ENCODE data around the gene METTL21A. TPM values are rescaled to one million over a fixed set of nuclear protein-coding genes. Genes with fewer than 3 reads are reported as not detected.

METTL21A gene
- total and polyA plus RNA-seq, 2 experiments from 2014 or later = 86.0 to 118 TPM

GRCh38 chr2:207612714-207613113 lies 12.5 kb downstream of the METTL21A start:
- Histone ChIP-seq H4K20me1 (replicated peaks; ENCODE audit: insufficient read depth) (peaks cover 4% of the 10 kb centered on the region; the same call in 1 of the 2 replicates), H3K79me2 (replicated peaks; ENCODE audit: insufficient read depth) (peaks cover 12% of the 10 kb centered on the region), H3K4me3 (no peak overlapping the region), H3K9me2 (ENCODE audit: insufficient read depth) (no peaks in the 10 kb centered on the region; the same call in 1 of the 2 replicates), H3K27me3 (ENCODE audit: insufficient read depth) (no peaks in the 10 kb centered on the region), H3K4me2 (no peak overlapping the region), H3F3A (replicated peaks; ENCODE audit: low read depth) (0 out of 2 replicates have a peak, but pooled peaks cover under 1% of the 10 kb centered on the region), H3K36me3 (ENCODE audit: insufficient read depth) (peaks cover 33% of the 10 kb centered on the region), H3K27ac (ENCODE audit: low read depth) (no peak overlapping the region), H3K4me1 (ENCODE audit: insufficient read depth) (no peaks in the 10 kb centered on the region), H2AFZ (no peak overlapping the region)
- no peaks in the 10 kb centered on the region for H3K9me3 Mint-ChIP-seq
- peaks cover 3% of the 10 kb centered on the region; the same call in 2 of the 3 replicates for H3K4me1 Mint-ChIP-seq
- no peak for DNase-seq (ENCODE audit: low spot score)
- no peak overlapping the region for H3K27ac Mint-ChIP-seq
- peaks cover 4% of the 10 kb centered on the region for H3K27me3 Mint-ChIP-seq (ENCODE audit: insufficient read depth, low read depth, poor library complexity)
- no peak overlapping the region for H3K4me3 Mint-ChIP-seq
- no peak for ATAC-seq
- H3K36me3 Mint-ChIP-seq (ENCODE audit: low read depth) = peaks cover 65% of the 10 kb centered on the region
- no peak for TF ChIP-seq POLR2AphosphoS5 (IDR thresholded peaks at IDR 0.05; ENCODE audit: low read depth)
- TF ChIP-seq ETS1 (IDR thresholded peaks at IDR 0.05) = no peak
- no peak for TF ChIP-seq JUNB (IDR thresholded peaks at IDR 0.05; ENCODE audit: unreplicated experiment)
- no peak for TF ChIP-seq NANOG (IDR thresholded peaks at IDR 0.05; ENCODE audit: borderline replicate concordance)
- TF ChIP-seq CREB1 (CRISPR knock-in tag; IDR thresholded peaks at IDR 0.05; ENCODE audit: low read depth) = no peak
- no peak for TF ChIP-seq EZH2 (IDR thresholded peaks at IDR 0.05; ENCODE audit: low read depth, unreplicated experiment)
- no peak for TF ChIP-seq REST (IDR thresholded peaks at IDR 0.05; ENCODE audit: unreplicated experiment)
- no peak for TF ChIP-seq CTCF (conservative IDR thresholded peaks at IDR 0.05; ENCODE audit: low read depth in 2 of 2)
- no peak for TF ChIP-seq EZH2phosphoT487 (IDR thresholded peaks at IDR 0.05; ENCODE audit: unreplicated experiment)
- no peak for TF ChIP-seq ZNF331 (CRISPR knock-in tag; IDR thresholded peaks at IDR 0.05; ENCODE audit: low read depth)
- no peak for TF ChIP-seq ZNF114 (CRISPR knock-in tag; IDR thresholded peaks at IDR 0.05)
